SU-DHL-6 (cell line): ENCODE data around the gene RIC8A.

Experiments
- H2AFZ ChIP-seq: fragments of 200-600 bp; sonication (generic); 2 replicates; pipeline ENCODE4 v1.6.1; 2014; ENCODE audit warnings: low read depth, mild to moderate bottlenecking, moderate library complexity, mixed read lengths, antibody characterized with exemption, low read length; ENCODE audit not compliant: severe bottlenecking
- H3F3A ChIP-seq: fragments of 200-600 bp; shearing (Covaris generic); 2 replicates; pipeline ENCODE4 v1.6.0; 2016; ENCODE audit warnings: antibody characterized with exemption, mild to moderate bottlenecking; ENCODE audit not compliant: insufficient read depth
- H3K27ac ChIP-seq: fragments of 200-600 bp; sonication (generic); 2 replicates; pipeline ENCODE4 v1.5.1; 2016; ENCODE audit warnings: low read depth, mild to moderate bottlenecking, low read length, moderate library complexity, mixed read lengths
- H3K27me3 ChIP-seq: fragments of 200-600 bp; sonication (generic), shearing (Covaris generic); 2 replicates; pipeline ENCODE4 v1.6.0; 2014; ENCODE audit warnings: mild to moderate bottlenecking, low read length
- H3K36me3 ChIP-seq: fragments of 200-600 bp; sonication (generic); 2 replicates; pipeline ENCODE4 v1.6.1; 2014; ENCODE audit warnings: mild to moderate bottlenecking, low read length, mixed read lengths
- H3K4me2 ChIP-seq: fragments of 300-600, 200-600 bp; shearing (Covaris generic), sonication (generic); 2 replicates; pipeline ENCODE4 v1.6.0; 2014; ENCODE audit warnings: low read length, low read depth, mild to moderate bottlenecking; ENCODE audit not compliant: poor library complexity, severe bottlenecking
- H3K4me3 ChIP-seq: fragments of 200-600 bp; sonication (generic); 2 replicates; pipeline ENCODE4 v1.5.1; 2014; ENCODE audit warnings: antibody characterized with exemption, low read length, mild to moderate bottlenecking, mixed read lengths; ENCODE audit not compliant: insufficient read depth, poor library complexity, severe bottlenecking
- H3K79me2 ChIP-seq: fragments of 200-600 bp; sonication (generic); 2 replicates; pipeline ENCODE4 v1.6.1; 2014; ENCODE audit warnings: mild to moderate bottlenecking, low read length, moderate library complexity; ENCODE audit not compliant: insufficient read depth
- H3K9ac ChIP-seq: fragments of 200-600 bp; sonication (generic); 2 replicates; pipeline ENCODE4 v1.7.0; 2014; ENCODE audit warnings: mild to moderate bottlenecking, low read length
- H3K9me2 ChIP-seq: fragments of 200-600 bp; sonication (generic); replicated peaks from 2 replicates; pipeline ENCODE4 v1.6.1; 2014; ENCODE audit warnings: low read length; ENCODE audit not compliant: insufficient read depth
- H3K9me3 ChIP-seq: fragments of 200-600 bp; sonication (generic); 2 replicates; pipeline ENCODE4 v1.6.1; 2014; ENCODE audit warnings: low read length, mixed read lengths; ENCODE audit not compliant: insufficient read depth
- H4K20me1 ChIP-seq: fragments of 200-600 bp; sonication (generic); 2 replicates; pipeline ENCODE4 v1.6.1; 2014; ENCODE audit warnings: low read depth, mild to moderate bottlenecking, antibody characterized with exemption, low read length, moderate library complexity, mixed read lengths
- EZH2phosphoT487 ChIP-seq: fragments of 200-600 bp; sonication (generic), shearing (Covaris generic); conservative IDR thresholded peaks from 2 replicates; pipeline ENCODE4 v1.6.1; 2018; ENCODE audit warnings: mild to moderate bottlenecking, antibody characterized with exemption, low read length, moderate library complexity, mixed read lengths
- TF ChIP-seq, protein P1 (sequence below): fragments of 200-600 bp; sonication (generic); IDR thresholded peaks from one replicate; pipeline ENCODE4 v1.5.1; 2017; ENCODE audit warnings: antibody characterized with exemption, mild to moderate bottlenecking, low read length, moderate library complexity; ENCODE audit not compliant: insufficient read depth, poor library complexity, severe bottlenecking

RIC8A gene

DNA sequence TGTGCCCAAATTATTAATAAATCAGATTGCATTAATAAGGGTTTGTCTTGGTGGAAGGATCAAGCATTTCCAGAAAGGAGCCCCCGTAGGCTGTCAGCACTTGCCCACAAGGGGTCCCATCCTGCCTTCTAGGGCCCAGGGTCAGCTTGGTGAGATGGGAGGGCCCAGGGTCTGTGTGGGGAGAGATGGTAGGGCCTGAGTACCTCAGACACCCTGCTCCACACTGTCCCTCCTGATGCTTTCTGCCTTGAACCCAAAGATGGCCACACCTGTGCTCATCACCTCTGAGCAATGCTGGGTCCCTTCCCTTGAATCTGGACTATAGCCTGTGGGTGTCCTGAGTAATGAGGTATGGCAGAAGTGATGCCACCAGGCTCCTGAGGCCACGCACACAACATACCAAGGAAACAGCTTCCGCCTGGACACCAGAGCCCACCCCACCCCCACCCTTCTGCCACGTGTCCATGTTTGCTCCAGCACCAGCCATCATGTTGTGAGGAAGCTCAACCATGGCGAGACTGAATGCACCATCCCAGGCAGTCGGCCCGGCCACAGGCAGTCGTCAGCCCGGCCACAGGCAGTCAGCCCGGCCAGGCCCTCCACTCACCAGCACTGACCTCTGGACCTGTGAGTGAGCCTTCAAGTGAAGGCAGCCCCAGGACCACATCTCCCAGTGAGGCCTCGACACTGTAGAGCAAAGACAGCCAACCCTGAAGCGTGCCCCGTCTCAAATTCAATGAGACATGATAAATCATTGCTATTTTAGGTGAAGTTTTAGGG, 7.1 kb upstream of the RIC8A start:
- H3K36me3 ChIP-seq, result no peaks in the 10 kb centered on the region
- H3K79me2 ChIP-seq, result no peaks in the 10 kb centered on the region; the same call in 1 of the 2 replicates
- H3K4me3 ChIP-seq, result no peak overlapping the region
- H4K20me1 ChIP-seq, result no peaks in the 10 kb centered on the region
- no peaks in the 10 kb centered on the region for H3K9me2 ChIP-seq
- H3K9ac ChIP-seq, result no peak overlapping the region
- no peak overlapping the region for H3K4me2 ChIP-seq
- TF ChIP-seq, protein P1, sequence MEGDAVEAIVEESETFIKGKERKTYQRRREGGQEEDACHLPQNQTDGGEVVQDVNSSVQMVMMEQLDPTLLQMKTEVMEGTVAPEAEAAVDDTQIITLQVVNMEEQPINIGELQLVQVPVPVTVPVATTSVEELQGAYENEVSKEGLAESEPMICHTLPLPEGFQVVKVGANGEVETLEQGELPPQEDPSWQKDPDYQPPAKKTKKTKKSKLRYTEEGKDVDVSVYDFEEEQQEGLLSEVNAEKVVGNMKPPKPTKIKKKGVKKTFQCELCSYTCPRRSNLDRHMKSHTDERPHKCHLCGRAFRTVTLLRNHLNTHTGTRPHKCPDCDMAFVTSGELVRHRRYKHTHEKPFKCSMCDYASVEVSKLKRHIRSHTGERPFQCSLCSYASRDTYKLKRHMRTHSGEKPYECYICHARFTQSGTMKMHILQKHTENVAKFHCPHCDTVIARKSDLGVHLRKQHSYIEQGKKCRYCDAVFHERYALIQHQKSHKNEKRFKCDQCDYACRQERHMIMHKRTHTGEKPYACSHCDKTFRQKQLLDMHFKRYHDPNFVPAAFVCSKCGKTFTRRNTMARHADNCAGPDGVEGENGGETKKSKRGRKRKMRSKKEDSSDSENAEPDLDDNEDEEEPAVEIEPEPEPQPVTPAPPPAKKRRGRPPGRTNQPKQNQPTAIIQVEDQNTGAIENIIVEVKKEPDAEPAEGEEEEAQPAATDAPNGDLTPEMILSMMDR, result no peak
- TF ChIP-seq EZH2phosphoT487, result no peak
- no peaks in the 10 kb centered on the region for H3F3A ChIP-seq
- no peak overlapping the region for H3K27ac ChIP-seq
- no peaks in the 10 kb centered on the region for H3K27me3 ChIP-seq
- no peak overlapping the region for H2AFZ ChIP-seq
- H3K9me3 ChIP-seq, result no peaks in the 10 kb centered on the region

DNA sequence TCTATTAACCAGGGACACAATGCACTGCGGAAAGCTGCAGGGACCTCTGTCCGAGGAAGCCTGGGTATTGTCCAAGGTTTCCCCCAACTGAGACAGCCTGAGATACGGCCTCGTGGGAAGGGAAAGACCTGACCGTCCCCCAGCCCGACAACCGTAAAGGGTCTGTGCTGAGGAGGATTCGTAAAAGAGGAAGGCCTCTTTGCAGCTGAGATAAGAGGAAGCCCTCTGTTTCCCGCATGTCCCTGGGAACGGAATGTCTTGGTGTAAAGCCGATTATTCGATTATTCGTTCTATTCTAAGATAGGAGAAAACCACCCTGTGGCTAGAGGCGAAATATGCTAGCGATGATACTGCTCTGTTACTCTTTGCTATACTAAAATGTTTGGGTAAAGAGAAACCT, 5.5 kb upstream of the RIC8A start:
- no peak overlapping the region for H2AFZ ChIP-seq
- H3K4me2 ChIP-seq, result no peak overlapping the region
- peaks cover 11% of the 10 kb centered on the region for H3K79me2 ChIP-seq
- no peak overlapping the region for H3K27ac ChIP-seq
- H3F3A ChIP-seq, result no peaks in the 10 kb centered on the region
- H4K20me1 ChIP-seq, result no peaks in the 10 kb centered on the region
- H3K9ac ChIP-seq, result no peak overlapping the region
- TF ChIP-seq, protein P1, result no peak
- no peak for TF ChIP-seq EZH2phosphoT487
- no peaks in the 10 kb centered on the region for H3K36me3 ChIP-seq
- no peak overlapping the region for H3K4me3 ChIP-seq
- no peaks in the 10 kb centered on the region for H3K27me3 ChIP-seq
- no peaks in the 10 kb centered on the region for H3K9me3 ChIP-seq
- H3K9me2 ChIP-seq, result no peaks in the 10 kb centered on the region

DNA sequence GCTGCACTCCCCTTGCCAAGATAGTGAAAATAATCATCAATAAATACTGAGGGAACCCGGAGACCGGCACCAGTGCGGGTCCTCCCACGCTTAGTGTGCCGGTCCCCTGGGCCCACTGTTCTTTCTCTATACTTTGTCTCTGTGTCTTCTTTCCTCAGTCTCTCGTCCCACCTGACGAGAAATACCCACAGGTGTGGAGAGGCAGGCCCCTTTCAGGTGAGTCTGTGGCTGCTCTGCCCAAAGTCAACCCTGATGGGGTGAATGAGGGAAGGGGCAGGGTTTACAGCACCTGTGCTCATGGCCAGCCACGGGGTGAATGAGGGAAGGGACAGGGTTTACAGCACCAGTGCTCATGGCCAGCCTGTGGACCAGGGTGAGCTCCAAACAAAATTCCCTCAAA, 5.0 kb upstream of the RIC8A start:
- Histone ChIP-seq H3K36me3 (no peaks in the 10 kb centered on the region), H3F3A (peaks cover under 1% of the 10 kb centered on the region)

More for the DNA sequence above, 5.0 kb upstream of the RIC8A start:
- no peak overlapping the region for H3K4me2 ChIP-seq
- H2AFZ ChIP-seq, result no peak overlapping the region
- H3K9ac ChIP-seq, result no peak overlapping the region
- H3K79me2 ChIP-seq, result peaks cover 11% of the 10 kb centered on the region
- H3K9me3 ChIP-seq, result no peaks in the 10 kb centered on the region
- H3K9me2 ChIP-seq, result no peaks in the 10 kb centered on the region
- H3K27me3 ChIP-seq, result no peaks in the 10 kb centered on the region
- no peak overlapping the region for H3K4me3 ChIP-seq
- no peak overlapping the region for H3K27ac ChIP-seq
- no peaks in the 10 kb centered on the region for H4K20me1 ChIP-seq
- TF ChIP-seq, protein P1, result no peak
- TF ChIP-seq EZH2phosphoT487, result no peak
